ENCODE measurements around the gene SNED1.

DNA sequence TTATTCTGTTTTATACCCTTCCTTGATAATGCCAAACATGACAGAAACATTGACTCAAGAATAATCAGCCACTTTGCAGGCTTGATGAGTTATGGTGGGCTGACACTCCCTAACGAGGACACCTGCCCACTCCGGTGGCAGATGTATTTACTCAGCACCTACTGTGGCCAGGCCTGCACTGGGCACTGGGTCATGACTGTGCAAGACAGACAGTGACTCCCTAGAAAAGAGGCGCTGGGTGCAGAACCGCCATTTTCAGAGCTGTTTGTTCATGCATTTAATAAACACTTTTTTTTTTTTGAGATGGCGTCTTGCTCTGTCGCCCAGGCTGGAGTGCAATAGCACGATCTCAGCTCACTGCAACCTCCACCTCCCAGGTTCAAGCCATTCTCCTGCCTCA lies 32.5 kb downstream of the SNED1 start:
- TF ChIP-seq BCLAF1 (IDR thresholded peaks at IDR 0.05; ENCODE audit: borderline replicate concordance in 1 of 2, control insufficient read depth in 1 of 2, low read depth in 2 of 2, low read length in 1 of 2): no peak
- TF ChIP-seq, protein P1, sequence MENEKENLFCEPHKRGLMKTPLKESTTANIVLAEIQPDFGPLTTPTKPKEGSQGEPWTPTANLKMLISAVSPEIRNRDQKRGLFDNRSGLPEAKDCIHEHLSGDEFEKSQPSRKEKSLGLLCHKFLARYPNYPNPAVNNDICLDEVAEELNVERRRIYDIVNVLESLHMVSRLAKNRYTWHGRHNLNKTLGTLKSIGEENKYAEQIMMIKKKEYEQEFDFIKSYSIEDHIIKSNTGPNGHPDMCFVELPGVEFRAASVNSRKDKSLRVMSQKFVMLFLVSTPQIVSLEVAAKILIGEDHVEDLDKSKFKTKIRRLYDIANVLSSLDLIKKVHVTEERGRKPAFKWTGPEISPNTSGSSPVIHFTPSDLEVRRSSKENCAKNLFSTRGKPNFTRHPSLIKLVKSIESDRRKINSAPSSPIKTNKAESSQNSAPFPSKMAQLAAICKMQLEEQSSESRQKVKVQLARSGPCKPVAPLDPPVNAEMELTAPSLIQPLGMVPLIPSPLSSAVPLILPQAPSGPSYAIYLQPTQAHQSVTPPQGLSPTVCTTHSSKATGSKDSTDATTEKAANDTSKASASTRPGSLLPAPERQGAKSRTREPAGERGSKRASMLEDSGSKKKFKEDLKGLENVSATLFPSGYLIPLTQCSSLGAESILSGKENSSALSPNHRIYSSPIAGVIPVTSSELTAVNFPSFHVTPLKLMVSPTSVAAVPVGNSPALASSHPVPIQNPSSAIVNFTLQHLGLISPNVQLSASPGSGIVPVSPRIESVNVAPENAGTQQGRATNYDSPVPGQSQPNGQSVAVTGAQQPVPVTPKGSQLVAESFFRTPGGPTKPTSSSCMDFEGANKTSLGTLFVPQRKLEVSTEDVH (IDR thresholded peaks at IDR 0.05; ENCODE audit: low read depth, partially characterized antibody): no peak
- TF ChIP-seq, protein P2, sequence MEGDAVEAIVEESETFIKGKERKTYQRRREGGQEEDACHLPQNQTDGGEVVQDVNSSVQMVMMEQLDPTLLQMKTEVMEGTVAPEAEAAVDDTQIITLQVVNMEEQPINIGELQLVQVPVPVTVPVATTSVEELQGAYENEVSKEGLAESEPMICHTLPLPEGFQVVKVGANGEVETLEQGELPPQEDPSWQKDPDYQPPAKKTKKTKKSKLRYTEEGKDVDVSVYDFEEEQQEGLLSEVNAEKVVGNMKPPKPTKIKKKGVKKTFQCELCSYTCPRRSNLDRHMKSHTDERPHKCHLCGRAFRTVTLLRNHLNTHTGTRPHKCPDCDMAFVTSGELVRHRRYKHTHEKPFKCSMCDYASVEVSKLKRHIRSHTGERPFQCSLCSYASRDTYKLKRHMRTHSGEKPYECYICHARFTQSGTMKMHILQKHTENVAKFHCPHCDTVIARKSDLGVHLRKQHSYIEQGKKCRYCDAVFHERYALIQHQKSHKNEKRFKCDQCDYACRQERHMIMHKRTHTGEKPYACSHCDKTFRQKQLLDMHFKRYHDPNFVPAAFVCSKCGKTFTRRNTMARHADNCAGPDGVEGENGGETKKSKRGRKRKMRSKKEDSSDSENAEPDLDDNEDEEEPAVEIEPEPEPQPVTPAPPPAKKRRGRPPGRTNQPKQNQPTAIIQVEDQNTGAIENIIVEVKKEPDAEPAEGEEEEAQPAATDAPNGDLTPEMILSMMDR (IDR thresholded peaks at IDR 0.05 in 2 of 3, conservative IDR thresholded peaks at IDR 0.05 in 1 of 3; ENCODE audit: insufficient read depth in 2 of 3, low read depth in 1 of 3, low read length in 3 of 3): no peak
- TF ChIP-seq ZNF551 (CRISPR knock-in tag; IDR thresholded peaks at IDR 0.05): no peak
- TF ChIP-seq E2F4 (CRISPR knock-in tag; IDR thresholded peaks at IDR 0.05; ENCODE audit: low read depth): no peak
- TF ChIP-seq RAD21 (CRISPR knock-in tag; conservative IDR thresholded peaks at IDR 0.05 in 1 of 2, IDR thresholded peaks at IDR 0.05 in 1 of 2): no peak
- no peak for TF ChIP-seq SMARCB1 (IDR thresholded peaks at IDR 0.05; ENCODE audit: insufficient read length, low read depth)
- no peak for TF ChIP-seq MAFG (tag; conservative IDR thresholded peaks at IDR 0.05)
- TF ChIP-seq SLC30A9 (CRISPR knock-in tag; IDR thresholded peaks at IDR 0.05): no peak
